DOHH2 (cell line): ENCODE results near the gene ANK2.

ENCODE experiments used
- H3F3A ChIP-seq: fragments of 200-600 bp; sonication (generic), shearing (Covaris generic); 2 replicates; pipeline ENCODE4 v1.6.0; 2016; ENCODE audit warnings: antibody characterized with exemption, mild to moderate bottlenecking; ENCODE audit not compliant: control insufficient read depth, insufficient read depth
- H3K27ac ChIP-seq: fragments of 200-600 bp; sonication (generic); 2 replicates; pipeline ENCODE4 v1.5.1; 2014; ENCODE audit warnings: low read depth, mild to moderate bottlenecking, low read length, moderate library complexity
- H3K27me3 ChIP-seq: fragments of 200-600 bp; sonication (generic); 2 replicates; pipeline ENCODE4 v1.6.1; 2014; ENCODE audit warnings: mild to moderate bottlenecking, low read length, mixed read lengths; ENCODE audit not compliant: control insufficient read depth
- H3K36me3 ChIP-seq: fragments of 200-600 bp; sonication (generic); 2 replicates; pipeline ENCODE4 v1.6.1; 2014; ENCODE audit warnings: mild to moderate bottlenecking, low read length, moderate library complexity, mixed read lengths; ENCODE audit not compliant: control insufficient read depth
- H3K4me1 ChIP-seq: fragments of 200-600 bp; sonication (generic); 2 replicates; pipeline ENCODE4 v1.6.1; 2014; ENCODE audit warnings: mild to moderate bottlenecking, low read length, mixed read lengths; ENCODE audit not compliant: control insufficient read depth
- H3K4me2 ChIP-seq: fragments of 200-600 bp; sonication (generic); 2 replicates; pipeline ENCODE4 v1.6.0; 2014; ENCODE audit warnings: mild to moderate bottlenecking, low read length, moderate library complexity
- H3K4me3 ChIP-seq: fragments of 200-600 bp; sonication (generic); 2 replicates; pipeline ENCODE4 v1.5.1; 2014; ENCODE audit warnings: mild to moderate bottlenecking, low read length, mixed read lengths
- H3K79me2 ChIP-seq: fragments of 200-600 bp; sonication (generic); 2 replicates; pipeline ENCODE4 v1.6.1; 2014; ENCODE audit warnings: mild to moderate bottlenecking, low read length, mixed read lengths; ENCODE audit not compliant: control insufficient read depth
- H3K9me2 ChIP-seq: fragments of 200-600 bp; sonication (generic); replicated peaks from 2 replicates; pipeline ENCODE4 v1.6.1; 2014; ENCODE audit warnings: mild to moderate bottlenecking, low read length, mixed read lengths; ENCODE audit not compliant: control insufficient read depth
- H3K9me3 ChIP-seq: fragments of 200-600 bp; sonication (generic); 2 replicates; pipeline ENCODE4 v1.6.1; 2014; ENCODE audit warnings: antibody characterized with exemption, low read length, mixed read lengths; ENCODE audit not compliant: control insufficient read depth, insufficient read depth
- H4K20me1 ChIP-seq: fragments of 200-600 bp; sonication (generic); 2 replicates; pipeline ENCODE4 v1.6.0; 2014; ENCODE audit warnings: low read depth, mild to moderate bottlenecking, antibody characterized with exemption, low read length, moderate library complexity; ENCODE audit not compliant: control insufficient read depth, insufficient read depth
- CTCF ChIP-seq: fragments of 200-600 bp; sonication (generic); IDR thresholded peaks from one replicate; pipeline ENCODE4 v1.5.1; 2014; ENCODE audit warnings: antibody characterized with exemption, mild to moderate bottlenecking, low read depth, low read length; ENCODE audit not compliant: poor library complexity, severe bottlenecking
- EZH2phosphoT487 ChIP-seq: fragments of 200-600 bp; sonication (generic); IDR thresholded peaks from 2 replicates; pipeline ENCODE4 v1.6.1; 2017; ENCODE audit warnings: borderline replicate concordance, mild to moderate bottlenecking, antibody characterized with exemption, low read length, moderate library complexity, mixed read lengths

The ANK2 gene

GRCh38 chr4:113016377-113016776 is 33.1 kb upstream of the ANK2 start:
- Histone ChIP-seq H4K20me1 (no peaks in the 10 kb centered on the region), H3K9me3 (no peaks in the 10 kb centered on the region), H3K27ac (no peak overlapping the region), H3K36me3 (no peaks in the 10 kb centered on the region), H3F3A (no peaks in the 10 kb centered on the region), H3K9me2 (no peaks in the 10 kb centered on the region), H3K79me2 (no peaks in the 10 kb centered on the region), H3K4me1 (no peaks in the 10 kb centered on the region), H3K4me3 (no peak overlapping the region), H3K27me3 (no peaks in the 10 kb centered on the region), H3K4me2 (no peak overlapping the region)
- TF ChIP-seq EZH2phosphoT487 = no peak
- TF ChIP-seq CTCF = no peak

DNA sequence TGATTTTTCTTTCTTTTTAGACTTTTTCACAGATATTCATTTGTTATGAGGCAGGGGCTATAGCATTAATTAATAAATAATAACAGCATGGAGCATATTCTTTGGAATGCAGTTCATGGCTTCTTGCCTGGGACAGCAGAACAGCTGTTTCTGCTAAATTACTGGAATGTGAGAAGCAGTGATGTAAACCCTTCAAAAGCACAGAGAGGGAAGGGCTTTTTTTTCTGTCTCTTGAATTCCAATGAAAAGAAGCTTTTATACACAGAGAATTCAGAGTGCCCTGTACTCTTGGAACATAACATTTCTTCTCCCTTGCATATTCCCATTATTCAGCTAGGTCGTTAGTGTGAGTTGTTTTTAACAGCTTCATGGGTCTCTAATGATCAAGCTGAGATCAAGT is 28.5 kb upstream of the ANK2 start:
- Histone ChIP-seq H3K4me1 (no peaks in the 10 kb centered on the region), H3K9me2 (no peaks in the 10 kb centered on the region), H3K27ac (no peak overlapping the region), H3K36me3 (no peaks in the 10 kb centered on the region), H3K79me2 (no peaks in the 10 kb centered on the region), H3K9me3 (no peaks in the 10 kb centered on the region), H3K4me3 (no peak overlapping the region), H3K27me3 (no peaks in the 10 kb centered on the region), H3K4me2 (no peak overlapping the region), H4K20me1 (no peaks in the 10 kb centered on the region), H3F3A (no peaks in the 10 kb centered on the region)
- no peak for TF ChIP-seq EZH2phosphoT487
- no peak for TF ChIP-seq CTCF

DNA sequence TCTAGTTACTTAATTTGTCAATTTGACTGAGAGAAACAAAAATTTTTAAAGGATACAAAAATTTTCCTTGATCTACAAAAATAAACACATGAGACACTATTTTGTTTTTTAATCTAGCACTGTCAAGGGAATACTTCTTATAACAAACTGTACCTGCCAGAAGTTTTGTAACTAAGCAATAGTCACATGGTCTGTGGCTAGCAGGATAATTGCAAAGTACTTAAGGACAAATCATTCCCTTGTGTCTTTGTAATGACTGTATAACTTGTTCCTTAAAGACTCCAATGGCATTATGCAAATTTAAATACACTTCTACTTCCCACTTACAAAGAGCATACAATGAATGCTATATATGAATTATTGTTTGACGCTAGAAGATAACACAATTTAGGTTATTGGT is 25.1 kb upstream of the ANK2 start:
- H3K79me2 ChIP-seq = no peaks in the 10 kb centered on the region
- H3K9me2 ChIP-seq = no peaks in the 10 kb centered on the region
- H3K9me3 ChIP-seq = no peaks in the 10 kb centered on the region
- no peaks in the 10 kb centered on the region for H3F3A ChIP-seq
- no peaks in the 10 kb centered on the region for H3K4me1 ChIP-seq
- no peak overlapping the region for H3K4me2 ChIP-seq
- H3K36me3 ChIP-seq = no peaks in the 10 kb centered on the region
- TF ChIP-seq EZH2phosphoT487 (no peak), CTCF (no peak)
- H3K27me3 ChIP-seq = no peaks in the 10 kb centered on the region
- no peak overlapping the region for H3K4me3 ChIP-seq
- H4K20me1 ChIP-seq = no peaks in the 10 kb centered on the region
- no peak overlapping the region for H3K27ac ChIP-seq

- no peaks in the 10 kb centered on the region for H3F3A ChIP-seq
- no peaks in the 10 kb centered on the region for H3K4me1 ChIP-seq
These were observed 24.0 kb upstream of the ANK2 start for GRCh38 chr4:113025416-113025815.

More at GRCh38 chr4:113025416-113025815, 24.0 kb upstream of the ANK2 start:
- H4K20me1 ChIP-seq = no peaks in the 10 kb centered on the region
- no peak for TF ChIP-seq CTCF
- no peak for TF ChIP-seq EZH2phosphoT487
- H3K27me3 ChIP-seq = no peaks in the 10 kb centered on the region
- no peak overlapping the region for H3K4me3 ChIP-seq
- no peaks in the 10 kb centered on the region for H3K79me2 ChIP-seq
- H3K36me3 ChIP-seq = no peaks in the 10 kb centered on the region
- no peaks in the 10 kb centered on the region for H3K9me3 ChIP-seq
- no peaks in the 10 kb centered on the region for H3K9me2 ChIP-seq
- no peak overlapping the region for H3K27ac ChIP-seq
- H3K4me2 ChIP-seq = no peak overlapping the region
